Measurements from ENCODE around the gene LCE5A. TPM values are rescaled to one million over a fixed set of nuclear protein-coding genes. Genes with fewer than 3 reads are reported as not detected.
"Not testable (repeated sequence)": the region's sequence is repeated elsewhere in the genome, so short reads cannot be mapped to it uniquely, and the experiment has no call there.

LCE5A gene
- total RNA-seq, result not detected

- Mint-ChIP-seq H3K36me3 (no peaks in the 10 kb centered on the region), H3K9me3 (ENCODE audit: low read depth) (no peaks in the 10 kb centered on the region), H3K27ac (no peak within 1 kb of the TSS), H3K27me3 (peaks cover 54% of the 10 kb centered on the region), H3K4me1 (no peaks in the 10 kb centered on the region), H3K4me3 (no peak within 1 kb of the TSS)
- DNase-seq (no peak), ATAC-seq (no peak)
- CTCF ChIA-PET, result no interaction called here
Observed at GRCh38 chr1:152510503-152510902, at the start of gene LCE5A. Gene LCE5A (plus strand): TSS chr1:152510803. CDS start chr1:152511535, 732 bp downstream.

GRCh38 chr1:152461544-152461943 is 49.1 kb upstream of the LCE5A start:
- DNase-seq (peak; percentile 75), ATAC-seq (peak; percentile 42)
- H3K27me3 Mint-ChIP-seq, result peaks cover 23% of the 10 kb centered on the region
- H3K27ac Mint-ChIP-seq, result no peak overlapping the region
- peaks cover 27% of the 10 kb centered on the region for H3K4me1 Mint-ChIP-seq
- H3K4me3 Mint-ChIP-seq, result no peak overlapping the region
- no peaks in the 10 kb centered on the region for H3K36me3 Mint-ChIP-seq
- CTCF ChIA-PET, result interaction anchor here (1.0 to 1.5 kb wide), 2 partner anchors 9 to 272 kb away, joined by 5 to 6 read pairs; no protein-coding TSS in a partner anchor
- H3K9me3 Mint-ChIP-seq (ENCODE audit: low read depth), result no peaks in the 10 kb centered on the region

GRCh38 chr1:152462636-152463035 is 48.0 kb upstream of the LCE5A start:
- DNase-seq, result no peak
- Mint-ChIP-seq H3K27ac (no peak overlapping the region), H3K4me1 (peaks cover 27% of the 10 kb centered on the region), H3K27me3 (peaks cover 27% of the 10 kb centered on the region), H3K4me3 (no peak overlapping the region), H3K36me3 (no peaks in the 10 kb centered on the region), H3K9me3 (ENCODE audit: low read depth) (no peaks in the 10 kb centered on the region)
- CTCF ChIA-PET, result no interaction called here
- no peak for ATAC-seq

GRCh38 chr1:152466217-152466616 is 44.4 kb upstream of the LCE5A start:
- H3K27me3 Mint-ChIP-seq, result peaks cover 31% of the 10 kb centered on the region
- no peak for DNase-seq
- no peak overlapping the region for H3K4me3 Mint-ChIP-seq
- no peak overlapping the region for H3K27ac Mint-ChIP-seq
- no peaks in the 10 kb centered on the region for H3K36me3 Mint-ChIP-seq
- no peak for ATAC-seq
- H3K9me3 Mint-ChIP-seq (ENCODE audit: low read depth), result no peaks in the 10 kb centered on the region
- peaks cover 4% of the 10 kb centered on the region for H3K4me1 Mint-ChIP-seq
- CTCF ChIA-PET, result no interaction called here

GRCh38 chr1:152473887-152474537 is 36.6 kb upstream of the LCE5A start:
- Mint-ChIP-seq H3K9me3 (ENCODE audit: low read depth) (peaks cover 25% of the 10 kb centered on the region), H3K4me3 (no peak overlapping the region), H3K27me3 (peaks cover 4% of the 10 kb centered on the region), H3K4me1 (no peaks in the 10 kb centered on the region), H3K27ac (no peak overlapping the region), H3K36me3 (peaks cover 7% of the 10 kb centered on the region)
- no peak for DNase-seq
- CTCF ChIA-PET, result interaction anchor here (1.7 kb wide), 1 partner anchor 15 kb away, joined by 5 read pairs; no protein-coding TSS in a partner anchor
- ATAC-seq, result no peak

- CTCF ChIA-PET, result interaction anchor here (1.1 to 1.6 kb wide), 2 partner anchors 10 to 20 kb away, joined by 4 to 5 read pairs; no protein-coding TSS in a partner anchor
- H3K27me3 Mint-ChIP-seq, result no peaks in the 10 kb centered on the region
Observed at GRCh38 chr1:152479792-152480595, 30.6 kb upstream of the LCE5A start.

GRCh38 chr1:152481869-152482664 is 28.5 kb upstream of the LCE5A start:
- no peak overlapping the region for H3K27ac Mint-ChIP-seq
- H3K4me1 Mint-ChIP-seq, result peaks cover 5% of the 10 kb centered on the region

More at GRCh38 chr1:152479792-152480595, 30.6 kb upstream of the LCE5A start:
- Mint-ChIP-seq H3K4me3 (no peak overlapping the region), H3K4me1 (peaks cover 5% of the 10 kb centered on the region), H3K36me3 (peaks cover 7% of the 10 kb centered on the region), H3K27ac (no peak overlapping the region), H3K9me3 (ENCODE audit: low read depth) (peaks cover 22% of the 10 kb centered on the region)
- ATAC-seq (peak; percentile 53), DNase-seq (peak; percentile 66)

GRCh38 chr1:152486400-152487006 is 24.1 kb upstream of the LCE5A start:
- H3K36me3 Mint-ChIP-seq, result no peaks in the 10 kb centered on the region

More at GRCh38 chr1:152481869-152482664, 28.5 kb upstream of the LCE5A start:
- Mint-ChIP-seq H3K4me3 (no peak overlapping the region), H3K27me3 (peaks cover 2% of the 10 kb centered on the region), H3K9me3 (ENCODE audit: low read depth) (peaks cover 12% of the 10 kb centered on the region), H3K36me3 (peaks cover 5% of the 10 kb centered on the region)
- no peak for DNase-seq
- CTCF ChIA-PET, result interaction anchor here (0.8 to 1.3 kb wide), 3 partner anchors 10 to 135 kb away, joined by 3 to 6 read pairs (median 3); no protein-coding TSS in a partner anchor
- ATAC-seq, result no peak

GRCh38 chr1:152487871-152488270 is 22.7 kb upstream of the LCE5A start:
- Mint-ChIP-seq H3K27ac (no peak overlapping the region), H3K9me3 (ENCODE audit: low read depth) (no peaks in the 10 kb centered on the region), H3K36me3 (no peaks in the 10 kb centered on the region), H3K27me3 (peaks cover 13% of the 10 kb centered on the region), H3K4me1 (peaks cover 3% of the 10 kb centered on the region), H3K4me3 (no peak overlapping the region)
- DNase-seq (no peak), ATAC-seq (no peak)
- CTCF ChIA-PET, result no interaction called here

More at GRCh38 chr1:152486400-152487006, 24.1 kb upstream of the LCE5A start:
- DNase-seq, result no peak
- peaks cover 3% of the 10 kb centered on the region for H3K4me1 Mint-ChIP-seq
- H3K27ac Mint-ChIP-seq, result no peak overlapping the region
- CTCF ChIA-PET, result interaction anchor here (1.1 to 1.7 kb wide), 2 partner anchors 28 to 47 kb away, joined by 4 to 5 read pairs; no protein-coding TSS in a partner anchor
- H3K9me3 Mint-ChIP-seq (ENCODE audit: low read depth), result no peaks in the 10 kb centered on the region
- H3K27me3 Mint-ChIP-seq, result peaks cover 13% of the 10 kb centered on the region
- no peak overlapping the region for H3K4me3 Mint-ChIP-seq
- no peak for ATAC-seq

GRCh38 chr1:152491537-152491936 is 19.1 kb upstream of the LCE5A start:
- ATAC-seq; H3K27ac Mint-ChIP-seq; H3K36me3 Mint-ChIP-seq; H3K4me1 Mint-ChIP-seq; H3K9me3 Mint-ChIP-seq (ENCODE audit: low read depth); DNase-seq; H3K4me3 Mint-ChIP-seq: not testable (repeated sequence)
- peaks cover 12% of the 10 kb centered on the region for H3K27me3 Mint-ChIP-seq
- CTCF ChIA-PET, result interaction anchor here (1.2 kb wide), 1 partner anchor 9 kb away, joined by 3 read pairs; no protein-coding TSS in a partner anchor

GRCh38 chr1:152495066-152495675 is 15.4 kb upstream of the LCE5A start:
- peaks cover 3% of the 10 kb centered on the region for H3K27me3 Mint-ChIP-seq
- CTCF ChIA-PET, result no interaction called here
- H3K4me3 Mint-ChIP-seq, result no peak overlapping the region
- peak; percentile 49 for DNase-seq
- H3K27ac Mint-ChIP-seq, result no peak overlapping the region
- H3K4me1 Mint-ChIP-seq, result no peaks in the 10 kb centered on the region
- ATAC-seq, result no peak
- no peaks in the 10 kb centered on the region for H3K36me3 Mint-ChIP-seq
- no peaks in the 10 kb centered on the region for H3K9me3 Mint-ChIP-seq (ENCODE audit: low read depth)

- Mint-ChIP-seq H3K27me3 (peaks cover 3% of the 10 kb centered on the region), H3K4me1 (no peaks in the 10 kb centered on the region), H3K27ac (no peak overlapping the region), H3K9me3 (ENCODE audit: low read depth) (no peaks in the 10 kb centered on the region), H3K4me3 (no peak overlapping the region), H3K36me3 (no peaks in the 10 kb centered on the region)
- DNase-seq, result peak; percentile 32
- ATAC-seq, result no peak
- CTCF ChIA-PET, result no interaction called here
Observed at GRCh38 chr1:152497273-152497672, 13.3 kb upstream of the LCE5A start.
